Right atrium auricular region (tissue), 2 donors: ENCODE results near the gene NVL. TPM values are rescaled to one million over a fixed set of nuclear protein-coding genes. Genes with fewer than 3 reads are reported as not detected.
A peak's percentile ranks its signal among the peaks of the same experiment; 100 is the strongest.

Experiments
- DNase-seq: peaks from one replicate; pipeline ENCODE4 v3.0.0-alpha.2; 2019; ENCODE audit warnings: low spot score
- H3K27ac ChIP-seq, 2 donors: fragments of 200-600 bp; sonication (generic); 1 replicate in 1 of 2; 2 replicates in 1 of 2; pipeline ENCODE4 v1.5.1; 2016 to 2019
- H3K27me3 ChIP-seq, 2 donors: fragments of 200-600 bp; sonication (generic); one replicate each; pipeline versions ENCODE4 v1.5.1 to v1.6.0; 2017 to 2019
- H3K36me3 ChIP-seq: fragments of 200-600 bp; sonication (generic); one replicate; pipeline ENCODE4 v1.5.1; 2016
- H3K4me1 ChIP-seq, 2 donors: fragments of 200-600 bp; sonication (generic); one replicate each; pipeline versions ENCODE4 v1.5.1 to v1.6.0; 2017 to 2019
- H3K4me3 ChIP-seq, 2 donors: fragments of 200-600 bp; sonication (generic); 1 replicate in 1 of 2; 2 replicates in 1 of 2; pipeline ENCODE4 v1.5.1; 2017 to 2019; ENCODE audit warnings: mild to moderate bottlenecking in 1 of 2, moderate library complexity in 1 of 2
- H3K9me3 ChIP-seq, 2 donors: fragments of 200-600 bp; sonication (generic); one replicate each; pipeline ENCODE4 v1.5.1; 2019
- CTCF ChIP-seq, 2 donors: fragments of 200-600 bp; sonication (generic); IDR thresholded peaks; one replicate each; pipeline ENCODE4 v1.5.1; 2019; ENCODE audit warnings: antibody characterized with exemption in 2 of 2
- total RNA-seq, 2 donors: library from RNA; depleted of rRNA; stranded (reverse); fragments of >200 nt; gene quantifications; one replicate each; pipeline ENCODE4 v1.1.0, GENCODE V29; 2016

The NVL gene
- total RNA-seq, 2 donors from 2014 or later = 7.5 to 8.3 TPM

- peaks cover 15% of the 10 kb centered on the region for H3K36me3 ChIP-seq
- no peak overlapping the region for H3K4me3 ChIP-seq
- DNase-seq = no peak
- no peaks in the 10 kb centered on the region for H3K27me3 ChIP-seq
- H3K27ac ChIP-seq = no peak overlapping the region
- no peaks in the 10 kb centered on the region for H3K4me1 ChIP-seq
- no peaks in the 10 kb centered on the region for H3K9me3 ChIP-seq
- no peak for TF ChIP-seq CTCF (IDR thresholded peaks at IDR 0.05)
Observed at GRCh38 chr1:224235813-224236493, 94.0 kb downstream of the NVL start.

- no peaks in the 10 kb centered on the region for H3K9me3 ChIP-seq
- H3K36me3 ChIP-seq = peaks cover 26% of the 10 kb centered on the region
- no peak for TF ChIP-seq CTCF (IDR thresholded peaks at IDR 0.05)
- no peak overlapping the region for H3K27ac ChIP-seq
- H3K27me3 ChIP-seq = no peaks in the 10 kb centered on the region
- no peaks in the 10 kb centered on the region for H3K4me1 ChIP-seq
- no peak for DNase-seq
- no peak overlapping the region for H3K4me3 ChIP-seq
Observed at GRCh38 chr1:224234017-224234416, 96.0 kb downstream of the NVL start.

GRCh38 chr1:224226849-224227502, 103.0 kb downstream of the NVL start:
- DNase-seq = no peak
- Histone ChIP-seq H3K4me1 (peaks cover 0 to 5% of the 10 kb centered on the region in 2 donors), H3K27ac (no peak overlapping the region), H3K4me3 (no peak overlapping the region), H3K36me3 (peaks cover 34% of the 10 kb centered on the region), H3K9me3 (no peaks in the 10 kb centered on the region), H3K27me3 (no peaks in the 10 kb centered on the region)
- no peak for TF ChIP-seq CTCF (IDR thresholded peaks at IDR 0.05)

GRCh38 chr1:224223819-224224714, 105.9 kb downstream of the NVL start:
- peak overlapping the region in 1 of 2 donors; percentile 53 for H3K27ac ChIP-seq
- H3K27me3 ChIP-seq = no peaks in the 10 kb centered on the region
- peaks cover 17% of the 10 kb centered on the region for H3K36me3 ChIP-seq
- peaks cover 0 to 5% of the 10 kb centered on the region in 2 donors for H3K4me1 ChIP-seq
- TF ChIP-seq CTCF (IDR thresholded peaks at IDR 0.05) = no peak
- no peaks in the 10 kb centered on the region for H3K9me3 ChIP-seq
- H3K4me3 ChIP-seq = no peak overlapping the region
- DNase-seq = no peak

- Histone ChIP-seq H3K27me3 (no peaks in the 10 kb centered on the region), H3K9me3 (no peaks in the 10 kb centered on the region), H3K4me3 (no peak overlapping the region), H3K27ac (no peak overlapping the region), H3K36me3 (no peaks in the 10 kb centered on the region), H3K4me1 (peaks cover 0 to 5% of the 10 kb centered on the region in 2 donors)
- TF ChIP-seq CTCF (IDR thresholded peaks at IDR 0.05) = no peak
- DNase-seq = no peak
Observed at GRCh38 chr1:224219612-224220059, 110.3 kb downstream of the NVL start.
